Activated CD4-positive, alpha-beta T cell treated with anti-CD3 and anti-CD28 coated beads for 24 hours (primary cell): ENCODE measurements around the gene THRA.
"Not testable (repeated sequence)": the region's sequence is repeated elsewhere in the genome, so short reads cannot be mapped to it uniquely, and the experiment has no call there.

Source experiments
- DNase-seq, 2 donors: peaks; one replicate each; pipeline ENCODE4 v3.0.0-alpha.2; 2020; ENCODE audit warnings: low read depth in 2 of 2

The THRA gene

DNA sequence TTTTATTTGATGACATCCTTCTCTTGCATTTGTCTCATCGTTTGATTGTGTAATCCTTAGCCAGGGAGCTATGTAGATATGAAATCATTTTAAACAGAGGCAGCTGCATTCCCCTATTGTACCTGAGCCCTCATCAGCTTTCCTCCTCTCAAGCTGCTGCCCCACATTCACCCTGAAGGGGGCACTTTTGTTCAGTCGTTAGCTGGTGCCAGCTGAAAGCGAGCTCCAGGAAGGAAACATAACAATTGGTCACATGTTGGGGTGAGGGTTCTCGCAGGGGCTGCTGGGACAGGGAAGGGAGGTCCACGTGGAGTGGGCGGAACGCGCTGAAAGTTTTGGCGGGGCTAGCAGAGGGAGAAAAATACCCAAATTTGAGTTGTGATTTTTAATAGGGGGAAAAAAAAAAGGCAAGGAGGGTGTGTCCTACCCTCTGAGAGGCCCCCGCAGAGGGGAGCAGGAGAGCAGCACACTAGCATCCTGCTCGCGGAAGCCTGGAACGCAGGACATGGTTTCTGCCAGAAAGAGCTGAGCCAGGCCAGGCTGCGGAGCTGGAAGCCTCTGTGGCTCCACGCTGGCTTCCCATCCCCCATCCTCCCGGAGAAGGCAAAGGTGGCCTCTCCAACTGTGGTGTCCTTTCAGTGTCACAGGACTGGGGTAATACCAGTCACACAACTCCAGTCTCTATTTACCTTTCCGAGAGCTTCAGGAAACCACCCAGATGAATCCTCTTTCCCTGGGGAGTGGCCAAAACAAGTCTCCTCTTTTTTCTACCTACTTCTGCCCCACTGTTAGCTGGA is 50.5 kb downstream of the THRA start:
- peak; percentile 89 to 90 for DNase-seq

DNA sequence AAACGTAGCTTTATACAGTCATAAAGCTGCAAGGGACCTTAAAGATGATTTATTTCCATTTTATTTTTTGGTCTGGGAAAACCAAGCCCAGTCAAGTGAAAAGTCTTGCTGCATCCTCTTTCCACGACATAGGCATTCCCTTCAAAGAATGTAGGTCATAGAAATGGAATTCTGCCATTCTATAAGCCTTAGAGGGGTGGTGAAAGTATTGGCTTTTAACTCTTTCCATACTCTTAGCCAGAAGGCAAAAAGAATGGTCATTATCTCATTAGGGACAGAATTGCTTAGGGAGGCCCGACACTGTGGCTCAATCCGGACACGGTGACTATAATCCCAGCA is 51.1 kb downstream of the THRA start:
- DNase-seq = no peak

DNA sequence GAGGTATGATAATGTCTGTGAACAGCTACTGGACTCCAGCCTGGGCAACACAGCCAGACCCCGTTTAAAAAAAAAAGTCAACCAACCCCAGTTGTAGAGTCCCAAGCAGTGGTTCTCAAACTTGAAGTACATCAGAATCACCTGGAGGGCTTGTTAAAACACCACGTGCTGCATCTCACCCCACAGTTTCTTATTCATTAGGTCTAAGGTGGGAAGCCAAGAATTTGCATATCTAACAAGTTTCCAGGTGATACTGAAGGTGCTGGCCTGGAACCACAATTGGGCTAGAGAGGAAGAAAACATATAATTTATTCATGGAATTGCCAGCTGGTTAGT is 52.3 kb downstream of the THRA start:
- no peak for DNase-seq

DNA sequence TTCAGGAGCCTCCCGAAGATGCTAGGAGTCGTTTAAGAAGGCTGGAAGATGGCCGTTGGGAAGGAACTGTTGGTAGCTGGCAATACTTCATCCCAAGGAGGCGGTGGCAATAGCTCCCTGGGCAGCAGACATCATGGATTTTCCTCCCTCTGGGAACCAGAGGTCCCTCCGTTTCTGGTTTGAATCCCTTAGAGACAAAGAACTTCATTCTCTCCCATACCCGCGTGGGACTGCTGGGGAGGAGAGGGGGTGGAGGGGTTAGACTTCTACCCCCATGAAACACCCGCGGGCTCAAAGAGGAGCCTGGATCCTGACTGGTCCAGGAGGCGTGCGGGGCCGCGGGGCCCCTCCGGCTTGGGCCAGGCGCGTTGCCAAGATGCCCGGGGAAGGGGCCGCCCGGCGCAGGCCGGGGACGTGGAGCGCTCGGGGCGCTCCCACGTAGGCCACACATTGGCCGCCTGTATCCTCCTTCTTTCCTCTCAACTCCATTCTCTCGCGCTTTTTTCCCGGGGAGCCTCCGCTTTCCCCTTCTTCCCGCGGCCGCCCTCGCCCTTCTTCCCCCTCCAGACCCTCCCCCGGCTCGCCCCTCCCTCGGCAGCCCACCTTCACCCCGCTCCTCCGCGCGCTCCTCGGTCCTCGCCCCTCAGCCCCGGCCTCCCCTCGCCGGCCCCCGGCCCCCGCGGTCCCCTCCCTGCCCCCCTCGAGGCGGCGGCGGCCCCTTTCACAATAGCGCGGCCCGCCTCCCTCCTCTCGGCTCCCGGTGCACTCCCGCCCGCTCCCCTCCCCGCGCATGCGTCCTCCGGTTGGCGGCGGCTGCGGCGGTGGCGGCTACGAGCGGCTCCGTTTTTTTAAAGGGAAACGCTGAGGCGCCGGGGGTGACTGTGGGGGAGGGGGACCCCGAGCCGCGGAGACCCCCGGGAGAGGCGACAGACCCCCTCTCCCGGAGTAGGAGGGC is 58.7 kb downstream of the THRA start, which contains the start of gene MSL1:
Gene MSL1, plus strand, starts transcription at position 791 of the 955 bp plus-strand sequence. CDS start 642 bp downstream, outside the sequence.
- peak; percentile 69 to 74 for DNase-seq

DNA sequence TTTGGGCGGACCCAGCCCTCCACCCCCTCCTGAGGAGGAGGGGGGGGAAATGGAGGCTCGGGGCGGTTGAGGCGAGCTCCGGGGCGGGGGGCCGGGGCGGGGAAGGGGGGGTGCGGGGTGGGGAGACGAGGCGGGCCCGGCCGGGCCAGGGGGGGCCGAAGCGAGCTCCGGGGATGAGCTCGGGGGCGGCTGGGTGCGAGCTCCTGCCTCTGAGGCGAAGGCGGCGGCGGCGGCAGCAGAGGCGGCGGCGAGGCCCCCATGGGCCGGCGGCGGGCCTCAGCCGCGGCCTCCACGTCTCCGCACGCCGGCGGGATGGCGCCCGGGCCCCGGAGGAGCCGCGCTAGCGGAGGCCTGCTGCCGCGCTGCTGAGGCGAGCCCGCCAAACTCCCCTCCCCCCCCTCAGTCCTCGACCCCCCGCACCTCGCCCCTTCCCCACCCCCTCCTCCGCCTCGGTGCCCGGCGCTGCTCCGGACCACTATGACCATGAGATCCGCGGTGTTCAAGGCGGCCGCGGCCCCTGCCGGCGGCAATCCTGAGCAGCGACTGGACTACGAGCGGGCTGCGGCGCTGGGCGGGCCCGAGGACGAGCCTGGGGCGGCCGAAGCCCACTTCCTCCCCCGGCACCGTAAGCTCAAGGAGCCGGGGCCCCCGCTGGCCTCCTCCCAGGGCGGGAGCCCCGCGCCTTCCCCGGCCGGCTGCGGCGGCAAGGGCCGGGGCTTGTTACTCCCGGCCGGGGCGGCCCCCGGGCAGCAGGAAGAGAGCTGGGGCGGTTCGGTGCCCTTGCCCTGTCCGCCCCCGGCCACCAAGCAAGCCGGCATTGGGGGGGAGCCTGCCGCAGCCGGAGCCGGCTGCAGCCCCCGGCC is 59.6 kb downstream of the THRA start:
- no peak for DNase-seq

DNA sequence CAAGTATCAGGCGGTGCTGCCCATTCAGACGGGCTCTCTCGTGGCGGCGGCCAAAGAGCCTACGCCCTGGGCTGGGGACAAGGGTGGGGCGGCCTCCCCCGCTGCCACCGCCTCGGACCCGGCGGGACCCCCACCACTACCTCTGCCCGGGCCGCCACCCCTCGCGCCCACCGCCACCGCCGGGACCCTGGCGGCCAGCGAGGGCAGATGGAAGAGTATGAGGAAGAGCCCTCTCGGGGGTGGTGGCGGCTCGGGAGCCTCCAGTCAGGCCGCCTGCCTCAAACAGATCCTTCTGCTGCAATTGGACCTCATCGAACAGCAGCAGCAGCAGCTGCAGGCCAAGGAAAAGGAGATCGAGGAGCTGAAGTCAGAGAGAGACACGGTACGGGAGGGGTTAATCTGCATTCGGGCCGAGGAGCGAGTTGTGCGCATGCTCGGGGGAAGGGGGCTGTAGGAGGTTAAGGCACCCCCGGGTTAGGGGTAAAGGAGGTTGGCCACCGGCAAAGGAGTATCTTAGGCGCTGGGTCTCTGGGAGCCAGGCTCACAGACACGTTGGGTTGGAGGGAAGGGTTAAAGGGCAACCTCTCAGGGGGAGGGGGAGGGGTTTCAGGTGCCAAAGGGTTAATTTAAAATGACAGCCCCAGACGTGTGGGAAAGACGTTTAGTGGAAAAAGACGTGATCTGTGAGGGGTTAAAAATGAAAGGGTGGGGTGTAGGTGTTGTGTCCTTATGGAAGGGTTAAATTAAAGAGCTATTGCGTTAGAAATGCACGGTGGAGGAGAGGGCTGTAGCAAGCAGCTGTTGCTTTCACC is 60.4 kb downstream of the THRA start:
- DNase-seq = no peak

DNA sequence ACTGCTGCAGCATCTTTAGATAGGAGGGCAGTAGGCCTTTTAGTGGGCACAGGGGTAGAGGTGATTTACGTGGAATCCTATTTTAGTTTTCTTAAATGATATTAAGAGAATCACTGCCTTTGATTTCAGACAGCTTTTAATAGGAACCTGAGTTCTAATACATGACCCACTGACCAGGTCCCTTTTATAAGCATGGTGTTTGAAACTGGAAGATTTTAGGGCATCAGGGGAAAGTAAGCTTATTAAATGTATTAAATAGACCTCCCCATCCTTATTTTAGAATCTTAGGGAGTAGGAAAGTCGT is 61.0 kb downstream of the THRA start:
- DNase-seq = no peak

DNA sequence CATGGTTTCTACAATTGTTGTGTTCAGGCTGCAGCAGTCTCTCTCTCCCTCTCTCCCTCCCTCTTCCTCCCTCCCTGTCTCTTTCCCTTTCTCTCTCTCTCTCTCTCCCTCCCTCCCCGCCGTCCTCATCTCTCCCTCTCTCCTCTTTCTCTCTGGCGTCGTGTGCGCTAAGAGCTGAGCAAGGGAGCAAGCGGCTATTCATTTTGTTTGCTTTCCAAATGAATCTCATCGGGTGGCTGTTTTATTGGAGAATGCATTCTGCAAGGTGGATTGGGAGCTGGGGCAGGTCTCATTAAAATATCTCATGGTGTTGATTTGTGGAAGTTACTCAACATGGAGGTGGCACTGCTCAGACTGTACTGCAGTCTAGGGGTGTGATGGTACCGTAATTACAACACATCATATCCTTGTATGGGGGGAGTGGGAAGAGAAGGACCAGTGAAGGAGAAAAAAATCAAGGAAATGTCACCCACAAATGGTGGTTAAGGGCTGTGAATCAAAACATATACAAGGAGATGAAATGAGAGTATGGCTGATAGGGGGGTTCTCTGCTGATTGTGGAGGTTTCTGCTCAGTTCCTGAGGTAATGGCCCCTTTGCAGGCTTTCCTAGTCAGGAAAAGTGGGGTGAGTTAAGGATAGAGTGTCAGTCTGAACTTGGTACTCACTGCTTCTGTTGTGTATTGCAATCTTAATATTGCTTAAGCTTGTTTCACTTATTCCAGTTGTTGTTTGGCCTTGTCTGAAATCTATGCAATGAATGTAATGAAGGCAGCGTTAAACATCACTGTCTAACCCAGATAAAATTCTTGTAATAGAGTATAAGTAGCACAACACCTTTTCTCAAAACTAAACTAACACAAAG is 61.7 kb downstream of the THRA start:
- DNase-seq = no peak

DNA sequence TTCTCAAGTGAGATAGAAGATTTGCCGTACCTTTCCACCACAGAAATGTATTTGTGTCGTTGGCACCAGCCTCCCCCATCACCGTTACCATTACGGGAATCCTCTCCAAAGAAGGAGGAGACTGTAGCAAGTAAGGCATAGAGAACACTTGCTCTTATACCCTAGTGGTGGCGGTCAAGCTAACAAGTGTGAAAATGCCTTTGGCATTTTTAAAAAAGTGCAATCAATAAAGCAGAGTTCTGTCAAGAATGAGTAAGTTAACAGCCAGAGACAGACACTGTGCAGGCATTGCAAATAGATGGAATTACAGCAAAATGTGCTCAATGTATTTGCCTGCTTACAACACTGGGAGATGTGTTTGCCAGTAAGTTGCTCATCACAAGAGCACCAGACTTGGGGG is 66.7 kb downstream of the THRA start:
- DNase-seq = no peak

DNA sequence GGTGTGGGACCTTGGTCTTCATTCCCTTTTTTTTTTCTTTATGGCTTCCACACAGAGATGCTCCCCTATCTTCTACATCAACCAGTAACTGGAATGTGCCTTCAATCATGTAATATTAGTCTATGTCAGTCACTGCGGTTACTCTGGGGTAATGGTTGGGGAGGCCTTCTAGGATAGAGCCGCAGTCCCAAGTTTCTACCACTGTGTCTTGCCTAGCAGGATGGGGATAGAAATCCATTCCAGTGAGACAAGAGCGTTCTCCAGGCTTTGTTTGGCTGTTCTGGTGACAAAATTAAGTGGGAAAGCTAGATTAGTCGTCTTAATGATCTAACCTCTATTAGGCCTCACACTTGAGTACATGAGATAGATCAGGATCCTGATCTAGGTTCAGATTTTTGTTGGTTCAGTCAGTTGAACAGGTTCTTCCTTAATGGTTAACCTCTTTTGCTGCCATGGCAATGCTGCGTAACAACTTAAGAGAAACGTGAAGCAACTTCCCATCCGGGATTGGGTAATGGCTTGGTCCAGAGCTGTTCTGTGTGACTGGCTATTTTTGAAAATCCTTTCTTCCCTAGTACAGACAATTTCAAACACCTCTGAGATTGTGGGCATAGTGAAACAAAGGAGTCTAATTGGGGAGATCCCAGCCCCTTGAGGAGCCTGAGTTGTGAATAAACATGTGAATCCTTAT is 67.7 kb downstream of the THRA start:
- no peak for DNase-seq

DNA sequence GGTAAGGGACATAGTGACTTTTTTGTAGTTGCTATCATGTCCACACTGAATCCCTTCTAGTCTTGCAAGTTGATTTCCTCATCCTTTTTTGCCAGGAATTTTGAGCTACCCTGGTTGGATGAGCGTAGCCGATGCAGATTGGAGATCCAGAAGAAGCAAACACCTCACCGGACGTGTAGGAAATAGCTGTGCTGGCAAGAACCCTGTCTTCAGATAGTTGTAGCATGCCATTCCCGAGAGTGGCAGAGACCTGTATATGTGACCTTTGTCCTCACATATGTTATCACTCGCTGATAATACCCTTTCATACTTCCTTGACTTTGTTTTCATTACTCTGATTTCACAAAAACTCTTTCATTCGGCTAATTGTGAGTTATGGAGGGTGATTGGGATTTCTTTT is 71.4 kb downstream of the THRA start:
- DNase-seq = no peak

DNA sequence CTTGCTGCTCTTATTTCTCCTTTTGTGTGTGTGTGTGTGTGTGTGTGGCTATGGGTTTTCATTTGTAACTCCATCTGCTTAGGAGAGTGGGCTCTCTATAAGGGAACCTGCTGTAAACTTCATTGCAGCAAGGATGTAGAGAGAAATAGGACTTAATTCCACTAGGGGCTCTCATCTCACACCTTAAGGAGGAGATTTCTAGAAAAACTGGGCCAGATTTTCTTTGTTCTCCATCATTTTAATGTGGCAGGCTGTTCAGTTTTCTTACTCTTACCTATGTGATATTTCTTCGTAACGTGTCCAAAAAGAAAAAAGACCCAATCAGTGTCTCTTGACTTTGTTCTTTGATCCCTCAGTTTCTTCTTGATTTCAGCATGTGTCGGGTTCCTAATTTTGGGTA is 73.1 kb downstream of the THRA start:
- DNase-seq = no peak

DNA sequence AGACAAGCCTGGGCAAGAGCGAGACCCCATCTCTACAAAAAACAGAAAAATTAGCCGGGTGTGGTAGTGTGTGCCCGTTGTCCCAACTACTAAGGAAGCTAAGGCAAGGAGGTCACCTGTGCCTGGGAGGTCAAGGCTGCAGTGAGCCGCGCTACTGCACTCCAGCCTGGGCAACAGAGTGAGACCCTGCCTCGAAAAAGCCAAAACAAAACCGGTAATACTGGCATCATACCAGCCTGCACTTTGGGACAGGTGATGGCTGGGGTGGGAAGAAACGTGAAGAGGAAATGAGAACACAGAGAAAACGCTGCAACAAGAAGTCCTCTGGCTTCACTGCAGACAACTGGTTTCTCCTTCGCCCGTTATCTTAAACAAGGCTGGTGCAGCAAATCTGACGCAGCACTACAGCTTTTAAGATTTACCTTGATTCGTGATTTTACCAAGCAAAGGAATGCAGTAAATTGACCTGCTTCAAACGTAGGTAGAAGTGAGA is 76.8 kb downstream of the THRA start:
- DNase-seq = no peak

DNA sequence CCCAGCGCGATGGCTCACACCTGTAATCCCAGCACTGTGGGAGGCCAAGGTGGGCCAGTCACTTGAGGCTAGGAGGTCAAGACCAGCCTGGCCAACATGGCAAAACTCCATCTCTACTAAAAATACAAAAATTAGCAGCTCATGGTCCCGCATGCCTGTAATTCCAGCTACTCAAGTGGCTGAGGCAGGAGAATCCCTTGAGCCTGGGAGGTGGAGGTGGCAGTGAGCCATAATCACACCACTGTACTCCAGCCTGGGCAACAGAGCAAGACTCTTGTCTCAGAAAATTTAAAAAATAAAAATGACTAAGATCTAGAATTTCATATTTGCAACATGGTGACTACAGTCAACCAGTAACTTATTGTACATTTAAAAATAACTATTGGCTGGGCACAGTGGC is 80.4 kb downstream of the THRA start:
- DNase-seq = not testable (repeated sequence)
